Measurements from ENCODE around the gene BBS9. TPM values are rescaled to one million over a fixed set of nuclear protein-coding genes. Genes with fewer than 3 reads are reported as not detected.

The BBS9 gene
- total and polyA plus RNA-seq, 11 donors, result 7.4 to 29.3 (median 11.3) TPM

GRCh38 chr7:33286501-33286900 lies 157.1 kb downstream of the BBS9 start:
- no peaks in the 10 kb centered on the region for H3K4me1 ChIP-seq
- TF ChIP-seq POLR2A (IDR thresholded peaks at IDR 0.05), result no peak
- TF ChIP-seq, protein P1, sequence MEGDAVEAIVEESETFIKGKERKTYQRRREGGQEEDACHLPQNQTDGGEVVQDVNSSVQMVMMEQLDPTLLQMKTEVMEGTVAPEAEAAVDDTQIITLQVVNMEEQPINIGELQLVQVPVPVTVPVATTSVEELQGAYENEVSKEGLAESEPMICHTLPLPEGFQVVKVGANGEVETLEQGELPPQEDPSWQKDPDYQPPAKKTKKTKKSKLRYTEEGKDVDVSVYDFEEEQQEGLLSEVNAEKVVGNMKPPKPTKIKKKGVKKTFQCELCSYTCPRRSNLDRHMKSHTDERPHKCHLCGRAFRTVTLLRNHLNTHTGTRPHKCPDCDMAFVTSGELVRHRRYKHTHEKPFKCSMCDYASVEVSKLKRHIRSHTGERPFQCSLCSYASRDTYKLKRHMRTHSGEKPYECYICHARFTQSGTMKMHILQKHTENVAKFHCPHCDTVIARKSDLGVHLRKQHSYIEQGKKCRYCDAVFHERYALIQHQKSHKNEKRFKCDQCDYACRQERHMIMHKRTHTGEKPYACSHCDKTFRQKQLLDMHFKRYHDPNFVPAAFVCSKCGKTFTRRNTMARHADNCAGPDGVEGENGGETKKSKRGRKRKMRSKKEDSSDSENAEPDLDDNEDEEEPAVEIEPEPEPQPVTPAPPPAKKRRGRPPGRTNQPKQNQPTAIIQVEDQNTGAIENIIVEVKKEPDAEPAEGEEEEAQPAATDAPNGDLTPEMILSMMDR (IDR thresholded peaks at IDR 0.05), result no peak
- 80 to 87% (median 86%) methylated on average over 1 of the region's 1 CpG for WGBS, 4 donors
- H3K9me3 ChIP-seq, result peaks cover 0 to 27% (median 0%) of the 10 kb centered on the region in 12 donors
- H3K27ac ChIP-seq, result no peak overlapping the region
- no peaks in the 10 kb centered on the region for H3K36me3 ChIP-seq
- H3K27me3 ChIP-seq, result no peaks in the 10 kb centered on the region
- ATAC-seq (no peak), DNase-seq (no peak)
- intact Hi-C loops (cut with DNase I), result no loop called here
- no peak overlapping the region for H3K4me3 ChIP-seq

GRCh38 chr7:33287738-33288137 lies 158.4 kb downstream of the BBS9 start:
- intact Hi-C loops (cut with DNase I), result no loop called here
- TF ChIP-seq, protein P1 (IDR thresholded peaks at IDR 0.05), result no peak
- no peak for TF ChIP-seq POLR2A (IDR thresholded peaks at IDR 0.05)
- no peak for DNase-seq
- 95 to 97% (median 96%) methylated on average over 3 of the region's 3 CpGs for WGBS, 4 donors
- Histone ChIP-seq H3K27me3 (no peaks in the 10 kb centered on the region), H3K4me3 (no peak overlapping the region), H3K4me1 (no peaks in the 10 kb centered on the region), H3K36me3 (no peaks in the 10 kb centered on the region), H3K27ac (no peak overlapping the region), H3K9me3 (peaks cover 0 to 27% (median 0%) of the 10 kb centered on the region in 12 donors)
- ATAC-seq, result no peak

GRCh38 chr7:33298848-33299247 lies 169.5 kb downstream of the BBS9 start:
- H3K27me3 ChIP-seq, result no peaks in the 10 kb centered on the region
- ATAC-seq (no peak), DNase-seq (no peak)
- no peak overlapping the region for H3K4me3 ChIP-seq
- H3K9me3 ChIP-seq, result peaks cover 0 to 41% (median 27%) of the 10 kb centered on the region in 12 donors
- TF ChIP-seq, protein P1 (IDR thresholded peaks at IDR 0.05), result no peak
- TF ChIP-seq POLR2A (IDR thresholded peaks at IDR 0.05), result no peak
- intact Hi-C loops (cut with DNase I), result no loop called here
- no peak overlapping the region for H3K27ac ChIP-seq
- peaks cover 0 to 2% (median 0%) of the 10 kb centered on the region in 9 donors for H3K36me3 ChIP-seq
- no peaks in the 10 kb centered on the region for H3K4me1 ChIP-seq
- 95 to 97% (median 96%) methylated on average over 2 of the region's 2 CpGs for WGBS, 4 donors

DNA sequence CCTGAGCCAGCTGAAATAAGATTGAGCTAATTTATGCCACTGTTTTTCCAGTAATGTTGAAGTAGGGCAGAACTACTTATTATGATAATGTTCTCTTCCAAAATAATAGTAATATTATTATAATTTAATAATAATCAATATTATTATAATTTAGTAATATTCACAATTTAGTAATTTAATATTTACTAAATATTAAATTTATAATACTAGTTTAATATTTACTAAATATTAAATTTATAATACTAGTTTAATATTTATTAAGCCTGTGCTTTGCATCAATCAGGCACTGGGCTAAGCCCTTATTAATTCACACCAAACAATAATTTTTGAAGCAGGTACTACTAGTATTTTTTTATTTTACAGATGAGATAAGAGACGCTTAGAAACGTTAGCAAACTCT lies 170.1 kb downstream of the BBS9 start:
- 78 to 92% (median 85%) methylated on average over 2 of the region's 2 CpGs for WGBS, 4 donors
- H3K27me3 ChIP-seq, result no peaks in the 10 kb centered on the region
- DNase-seq, result no peak
- H3K4me3 ChIP-seq, result no peak overlapping the region
- H3K4me1 ChIP-seq, result no peaks in the 10 kb centered on the region
- TF ChIP-seq, protein P1 (IDR thresholded peaks at IDR 0.05), result no peak
- TF ChIP-seq POLR2A (IDR thresholded peaks at IDR 0.05), result no peak
- H3K36me3 ChIP-seq, result peaks cover 0 to 6% (median 0%) of the 10 kb centered on the region in 9 donors
- no peak for ATAC-seq
- intact Hi-C loops (cut with DNase I), result no loop called here
- peaks cover 0 to 41% (median 29%) of the 10 kb centered on the region in 12 donors for H3K9me3 ChIP-seq
- no peak overlapping the region for H3K27ac ChIP-seq

All from heart left ventricle (tissue), 16 donors.